Measurements from ENCODE around the gene SMKR1.

- no peak for TF ChIP-seq POLR2A (IDR thresholded peaks at IDR 0.05; ENCODE audit: low read depth, low read length)
- TF ChIP-seq SPI1 (IDR thresholded peaks at IDR 0.05; ENCODE audit: low read depth, low read length) = no peak
- no peak for TF ChIP-seq POLR2AphosphoS5 (IDR thresholded peaks at IDR 0.05; ENCODE audit: low read depth, low read length)
- TF ChIP-seq PAX5 (IDR thresholded peaks at IDR 0.05; ENCODE audit: insufficient read depth, low read length, severe bottlenecking) = no peak
Observed at GRCh38 chr7:129489491-129489890, 12.8 kb upstream of the SMKR1 start.

Data from GM12891 (cell line).